A673 (cell line): ENCODE measurements around the gene TCL1B.

Source experiments
- CTCF ChIP-seq: fragments of 300-800, 200-600 bp; sonication (generic); conservative IDR thresholded peaks from 2 replicates; pipeline ENCODE4 v1.5.1; 2017; ENCODE audit warnings: low read depth, mild to moderate bottlenecking, antibody characterized with exemption, low read length, moderate library complexity, mixed read lengths
- EZH2 ChIP-seq: fragments of 200-600 bp; sonication (generic); IDR thresholded peaks from 2 replicates; pipeline ENCODE4 v1.6.1; 2017; ENCODE audit warnings: borderline replicate concordance, low read depth, mild to moderate bottlenecking, mixed read lengths, antibody characterized with exemption, low read length; ENCODE audit not compliant: poor library complexity, severe bottlenecking

GRCh38 chr14:95675486-95675885, 10.7 kb upstream of the TCL1B start:
- TF ChIP-seq EZH2 (no peak), CTCF (no peak)
